PC-9 (cell line): Measurements from ENCODE around the gene MAPK10. TPM values are rescaled to one million over a fixed set of nuclear protein-coding genes. Genes with fewer than 3 reads are reported as not detected.

Source experiments
- BruUV-seq: library from RNA; stranded (reverse); fragments of 400-500 nt; replicated peaks from 2 replicates; lab custom pipeline; 2021; lab: Mats Ljungman, UMichigan
- CTCF ChIA-PET: fragments of 300-600 bp; sonication (Branson Sonifier 250); formaldehyde crosslinking; loops from one replicate; lab custom pipeline; 2022; ENCODE audit warnings: antibody characterized with exemption; lab: Charles Lee
- POLR2A ChIA-PET: fragments of 300-600 bp; sonication (Branson Sonifier 250); formaldehyde crosslinking; loops from one replicate; lab custom pipeline; 2022; ENCODE audit warnings: antibody characterized with exemption; ENCODE audit not compliant: unreplicated experiment; lab: Charles Lee
- DNase-seq, 2 experiments: peaks; one replicate each; pipeline versions ENCODE4 v3.0.0 to v3.0.0-alpha.2; 2015 to 2022; ENCODE audit warnings: mixed read lengths in 1 of 2
- H2AFZ ChIP-seq: fragments of 200-600 bp; sonication (generic); 2 replicates; pipeline ENCODE4 v1.8.1; 2017; ENCODE audit warnings: antibody characterized with exemption
- H3F3A ChIP-seq: fragments of 200-600 bp; sonication (generic); 2 replicates; pipeline ENCODE4 v1.8.1; 2017; ENCODE audit warnings: antibody characterized with exemption, mild to moderate bottlenecking, low read depth; ENCODE audit not compliant: insufficient read depth
- H3K27ac ChIP-seq: fragments of 200-600 bp; sonication (generic); 2 replicates; pipeline ENCODE4 v1.6.1; 2016; ENCODE audit warnings: mixed run types
- H3K27me3 ChIP-seq: fragments of 200-600 bp; sonication (generic); 2 replicates; pipeline ENCODE4 v1.6.1; 2016; ENCODE audit warnings: low read depth, mixed run types; ENCODE audit not compliant: insufficient read depth
- H3K36me3 ChIP-seq: fragments of 200-600 bp; sonication (generic); 2 replicates; pipeline ENCODE4 v1.6.1; 2016; ENCODE audit warnings: low read depth, mixed run types
- H3K4me1 ChIP-seq: fragments of 200-600 bp; sonication (generic); replicated peaks from 2 replicates; pipeline ENCODE4 v1.6.1; 2016; ENCODE audit warnings: mixed run types; ENCODE audit not compliant: insufficient read depth
- H3K4me2 ChIP-seq: fragments of 200-600 bp; sonication (generic); 2 replicates; pipeline ENCODE4 v1.6.1; 2017; ENCODE audit warnings: mixed run types
- H3K4me3 ChIP-seq: fragments of 200-600 bp; sonication (generic); 2 replicates; pipeline ENCODE4 v1.6.1; 2016; ENCODE audit warnings: mixed run types
- H3K79me2 ChIP-seq: fragments of 200-600 bp; sonication (generic); 2 replicates; pipeline ENCODE4 v1.6.1; 2017; ENCODE audit warnings: low read depth, mixed run types
- H3K9me2 ChIP-seq: fragments of 200-600 bp; sonication (generic); 2 replicates; pipeline ENCODE4 v1.8.1; 2017; ENCODE audit warnings: mild to moderate bottlenecking; ENCODE audit not compliant: insufficient read depth
- H3K9me3 ChIP-seq: fragments of 200-600 bp; sonication (generic); 2 replicates; pipeline ENCODE4 v1.8.1; 2016; ENCODE audit warnings: low read depth; ENCODE audit not compliant: insufficient read depth
- H4K20me1 ChIP-seq: fragments of 200-600 bp; sonication (generic); 2 replicates; pipeline ENCODE4 v1.8.1; 2017; ENCODE audit not compliant: insufficient read depth
- CTCF ChIP-seq: fragments of 200-600 bp; sonication (generic); conservative IDR thresholded peaks from 2 replicates; pipeline ENCODE4 v1.6.1; 2017; ENCODE audit warnings: mixed run types, antibody characterized with exemption, mild to moderate bottlenecking, moderate library complexity
- EZH2 ChIP-seq: fragments of 200-600 bp; sonication (generic); IDR thresholded peaks from 2 replicates; pipeline ENCODE4 v1.8.0; 2017; ENCODE audit warnings: antibody characterized with exemption, low read depth
- intact Hi-C: fragments of 100-400 bp; cut with micrococcal nuclease; formaldehyde crosslinking; loops from one replicate; pipeline ENCODE4 v1.10.0; 2022; ENCODE audit not compliant: unreplicated experiment
- total RNA-seq: library from RNA; stranded (reverse); gene quantifications from 2 replicates; pipeline ENCODE4 v1.2.3, GENCODE V29; 2021

The MAPK10 gene
- total RNA-seq, 1 experiment from 2014 or later: 4.2 TPM

DNA sequence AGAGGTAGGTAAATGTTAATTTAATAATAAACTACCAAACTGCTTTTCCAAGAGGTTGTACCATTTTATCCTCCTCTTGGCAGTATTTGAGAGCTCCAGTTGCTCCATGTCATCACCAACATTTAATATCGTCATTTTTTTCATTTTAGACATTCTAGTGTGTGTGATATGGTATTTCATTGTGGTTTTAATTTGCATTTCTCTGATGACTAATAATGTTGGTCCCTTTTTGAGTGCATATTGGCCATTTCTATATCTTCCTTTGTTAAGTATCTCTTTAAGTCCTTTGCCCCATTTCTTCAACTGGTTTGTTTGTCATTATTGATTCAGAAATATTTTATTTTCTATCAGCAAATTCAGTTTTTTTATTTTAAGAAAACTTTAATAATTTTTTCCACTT, 88.8 kb downstream of the MAPK10 start:
- CTCF ChIA-PET: no interaction called here
- no peak overlapping the region for H2AFZ ChIP-seq
- no TSS peak for BruUV-seq
- H3K9me2 ChIP-seq: no peaks in the 10 kb centered on the region
- TF ChIP-seq CTCF (no peak), EZH2 (no peak)
- H3K27ac ChIP-seq: no peak overlapping the region
- no peak overlapping the region for H3K4me2 ChIP-seq
- no peak for DNase-seq
- no peak overlapping the region for H3K4me3 ChIP-seq
- POLR2A ChIA-PET: no interaction called here
- H3K4me1 ChIP-seq: no peaks in the 10 kb centered on the region
- intact Hi-C loops: no loop called here
- no peaks in the 10 kb centered on the region for H3K27me3 ChIP-seq
- H3K79me2 ChIP-seq: no peaks in the 10 kb centered on the region
- no peaks in the 10 kb centered on the region for H3K9me3 ChIP-seq
- H4K20me1 ChIP-seq: no peaks in the 10 kb centered on the region
- no peaks in the 10 kb centered on the region for H3F3A ChIP-seq
- H3K36me3 ChIP-seq: no peaks in the 10 kb centered on the region

DNA sequence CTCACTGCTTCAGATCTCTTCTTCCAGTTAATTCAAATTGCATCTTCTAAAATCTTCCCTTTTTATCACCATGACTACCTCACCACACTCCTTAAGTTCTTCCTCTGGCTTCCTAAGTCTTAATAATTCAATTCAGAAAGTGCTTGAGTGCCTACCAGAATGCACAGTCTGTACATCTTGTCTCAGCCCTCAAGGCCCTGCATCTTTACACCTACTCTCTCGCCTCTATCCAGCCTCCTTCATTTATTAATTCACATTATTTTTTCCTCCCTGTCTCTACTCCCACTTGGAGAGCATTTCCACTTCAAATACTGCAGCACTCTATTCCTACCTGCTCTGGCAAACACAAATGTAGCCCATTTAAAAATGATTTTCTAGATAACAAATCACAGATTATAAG, 90.5 kb downstream of the MAPK10 start:
- no peak overlapping the region for H3K4me3 ChIP-seq
- H3K79me2 ChIP-seq: no peaks in the 10 kb centered on the region
- H3K36me3 ChIP-seq: no peaks in the 10 kb centered on the region
- DNase-seq: no peak
- H3K4me2 ChIP-seq: no peak overlapping the region
- no TSS peak for BruUV-seq
- H4K20me1 ChIP-seq: no peaks in the 10 kb centered on the region
- POLR2A ChIA-PET: no interaction called here
- no peaks in the 10 kb centered on the region for H3K4me1 ChIP-seq
- CTCF ChIA-PET: no interaction called here
- no peaks in the 10 kb centered on the region for H3K27me3 ChIP-seq
- no peaks in the 10 kb centered on the region for H3F3A ChIP-seq
- no peak overlapping the region for H2AFZ ChIP-seq
- TF ChIP-seq EZH2: no peak
- TF ChIP-seq CTCF: no peak
- no peaks in the 10 kb centered on the region for H3K9me3 ChIP-seq
- intact Hi-C loops: no loop called here
- H3K27ac ChIP-seq: no peak overlapping the region
- no peaks in the 10 kb centered on the region for H3K9me2 ChIP-seq

- H3K9me3 ChIP-seq: no peaks in the 10 kb centered on the region
- no peak for DNase-seq
- H3K79me2 ChIP-seq: no peaks in the 10 kb centered on the region
- POLR2A ChIA-PET: no interaction called here
- no TSS peak for BruUV-seq
- no peaks in the 10 kb centered on the region for H3K9me2 ChIP-seq
- H2AFZ ChIP-seq: no peak overlapping the region
- intact Hi-C loops: no loop called here
- H4K20me1 ChIP-seq: no peaks in the 10 kb centered on the region
- no peak overlapping the region for H3K27ac ChIP-seq
- TF ChIP-seq EZH2 (no peak), CTCF (no peak)
- H3K4me1 ChIP-seq: no peaks in the 10 kb centered on the region
- no peak overlapping the region for H3K4me2 ChIP-seq
- H3F3A ChIP-seq: no peaks in the 10 kb centered on the region
- H3K36me3 ChIP-seq: no peaks in the 10 kb centered on the region
- H3K4me3 ChIP-seq: no peak overlapping the region
- CTCF ChIA-PET: no interaction called here
- no peaks in the 10 kb centered on the region for H3K27me3 ChIP-seq
These were observed 95.6 kb downstream of the MAPK10 start for GRCh38 chr4:86264241-86264640.
